H1 (cell line): ENCODE results near the gene FOXC1. TPM values are rescaled to one million over a fixed set of nuclear protein-coding genes. Genes with fewer than 3 reads are reported as not detected.

Experiments used
- CTCF ChIA-PET: fragments of 300-600 bp; sonication (Branson Sonifier 250); formaldehyde crosslinking; loops from one replicate; lab custom pipeline; 2021; ENCODE audit not compliant: partially characterized antibody; lab: Charles Lee
- POLR2A ChIA-PET: fragments of 300-600 bp; sonication (Branson Sonifier 250); formaldehyde crosslinking; loops from one replicate; lab custom pipeline; 2021; ENCODE audit warnings: inconsistent platforms; ENCODE audit not compliant: partially characterized antibody; lab: Charles Lee
- DNase-seq, 2 experiments: peaks; one replicate each; pipeline versions ENCODE4 v3.0.0 to v3.0.0-alpha.2; 2010 to 2022; ENCODE audit warnings: low spot score in 2 of 2, low read depth in 1 of 2, mixed read lengths in 1 of 2
- FAIRE-seq: peaks from 2 replicates; lab custom pipeline; 2011; peaks lifted over from hg19 to GRCh38; lab: Jason Lieb, UNC
- H2AFZ ChIP-seq: 2 replicates; pipeline ENCODE4 v1.8.1; 2012; ENCODE audit warnings: low read length, inconsistent platforms
- H2AK5ac ChIP-seq: 2 replicates; pipeline ENCODE4 v1.6.1; 2013; ENCODE audit warnings: low read depth, low read length
- H2BK120ac ChIP-seq: replicated peaks from 2 replicates; pipeline ENCODE3; 2013; ENCODE audit warnings: low read depth, low read length, inconsistent platforms
- H2BK12ac ChIP-seq: 2 replicates; pipeline ENCODE4 v1.6.1; 2013; ENCODE audit warnings: low read depth, low read length
- H2BK15ac ChIP-seq: 2 replicates; pipeline ENCODE4 v1.6.1; 2013; ENCODE audit warnings: low read length
- H2BK20ac ChIP-seq: 2 replicates; pipeline ENCODE4 v1.6.1; 2013; ENCODE audit warnings: low read length
- H2BK5ac ChIP-seq: 2 replicates; pipeline ENCODE4 v1.6.1; 2013; ENCODE audit warnings: low read depth, low read length
- H3K14ac ChIP-seq: 2 replicates; pipeline ENCODE4 v1.6.1; 2013; ENCODE audit warnings: inconsistent platforms; ENCODE audit not compliant: insufficient read length
- H3K18ac ChIP-seq: 2 replicates; pipeline ENCODE4 v1.6.1; 2013; ENCODE audit warnings: low read length; ENCODE audit errors: extremely low read depth
- H3K23ac ChIP-seq: 2 replicates; pipeline ENCODE4 v1.6.1; 2013; ENCODE audit warnings: inconsistent platforms; ENCODE audit not compliant: insufficient read length
- H3K23me2 ChIP-seq: 2 replicates; pipeline ENCODE4 v1.6.1; 2013; ENCODE audit warnings: low read depth, low read length
- H3K27ac ChIP-seq: 2 replicates; pipeline ENCODE4 v1.6.1; 2011; ENCODE audit warnings: low read depth, low read length, inconsistent platforms
- H3K27me3 ChIP-seq, 4 experiments: replicated peaks in 1 of 4; 1 replicate in 1 of 4; 2 replicates in 3 of 4; pipeline versions ENCODE4 v1.6.1 to v1.8.1; 2011 to 2013; ENCODE audit warnings: low read length in 3 of 4, mild to moderate bottlenecking in 3 of 4, inconsistent platforms in 2 of 4, mixed read lengths in 2 of 4, moderate library complexity in 1 of 4; ENCODE audit not compliant: control insufficient read depth in 3 of 4, insufficient read depth in 3 of 4; ENCODE audit errors: extremely low read depth in 1 of 4
- H3K36me3 ChIP-seq, 4 experiments: 2 replicates each; pipeline versions ENCODE4 v1.6.1 to v1.8.1; 2011 to 2013; ENCODE audit warnings: mild to moderate bottlenecking in 4 of 4, low read length in 3 of 4, moderate library complexity in 2 of 4, control low read depth in 1 of 4, inconsistent platforms in 1 of 4; ENCODE audit not compliant: insufficient read depth in 4 of 4, control insufficient read depth in 2 of 4
- H3K4ac ChIP-seq: replicated peaks from 2 replicates; pipeline ENCODE3; 2013; ENCODE audit warnings: low read length, low read depth, mixed read lengths, inconsistent platforms; ENCODE audit not compliant: insufficient read length
- H3K4me1 ChIP-seq, 4 experiments: replicated peaks in 1 of 4; 1 replicate in 1 of 4; 2 replicates in 3 of 4; pipeline versions ENCODE4 v1.6.1 to v1.8.1; 2011 to 2013; ENCODE audit warnings: low read length in 3 of 4, inconsistent platforms in 2 of 4, mixed read lengths in 1 of 4; ENCODE audit not compliant: insufficient read depth in 4 of 4, control insufficient read depth in 3 of 4
- H3K4me2 ChIP-seq, 2 experiments: 2 replicates each; pipeline versions ENCODE4 v1.6.1 to v1.8.1; 2011 to 2013; ENCODE audit warnings: low read depth in 2 of 2, low read length in 2 of 2, control low read depth in 1 of 2, inconsistent platforms in 1 of 2, mild to moderate bottlenecking in 1 of 2; ENCODE audit not compliant: insufficient read depth in 1 of 2
- H3K4me3 ChIP-seq, 4 experiments: fragments of 200-600, 300-600 bp in 1 of 4; sonication (generic), shearing (Covaris generic), sonication (Bioruptor Twin) in 1 of 4; 2 replicates each; pipeline versions ENCODE4 v1.5.1 to v1.8.1; 2011 to 2016; ENCODE audit warnings: low read length in 4 of 4, low read depth in 3 of 4, control low read depth in 2 of 4, inconsistent platforms in 2 of 4, mild to moderate bottlenecking in 2 of 4, mixed read lengths in 1 of 4, moderate library complexity in 1 of 4; ENCODE audit not compliant: insufficient read depth in 2 of 4; ENCODE audit errors: extremely low read depth in 1 of 4
- H3K56ac ChIP-seq: replicated peaks from 2 replicates; pipeline ENCODE3; 2013; ENCODE audit warnings: low read depth, mild to moderate bottlenecking, mixed read lengths, low read length, inconsistent platforms; ENCODE audit not compliant: insufficient read length
- H3K79me1 ChIP-seq: 2 replicates; pipeline ENCODE4 v1.6.1; 2013; ENCODE audit warnings: low read depth, low read length, control low read depth
- H3K79me2 ChIP-seq, 2 experiments: 2 replicates each; pipeline versions ENCODE4 v1.6.1 to v1.8.1; 2012 to 2013; ENCODE audit warnings: low read length in 2 of 2, mild to moderate bottlenecking in 2 of 2, inconsistent platforms in 1 of 2; ENCODE audit not compliant: insufficient read depth in 2 of 2, control insufficient read depth in 1 of 2
- H3K9ac ChIP-seq, 4 experiments: replicated peaks in 1 of 4; 1 replicate in 1 of 4; 2 replicates in 3 of 4; pipeline versions ENCODE4 v1.6.1 to v1.8.1; 2011 to 2013; ENCODE audit warnings: low read depth in 3 of 4, low read length in 3 of 4, control low read depth in 2 of 4, mild to moderate bottlenecking in 2 of 4, moderate library complexity in 2 of 4, inconsistent platforms in 1 of 4; ENCODE audit errors: extremely low read depth in 1 of 4
- H3K9me3 ChIP-seq, 2 experiments: 2 replicates each; pipeline versions ENCODE4 v1.6.1 to v1.8.1; 2012 to 2013; ENCODE audit warnings: mild to moderate bottlenecking in 2 of 2, moderate library complexity in 2 of 2, control low read depth in 1 of 2, inconsistent platforms in 1 of 2, low read depth in 1 of 2, low read length in 1 of 2, mixed read lengths in 1 of 2; ENCODE audit not compliant: insufficient read depth in 2 of 2
- H4K20me1 ChIP-seq, 2 experiments: replicated peaks in 1 of 2; 2 replicates each; pipeline versions ENCODE3 to v1.8.1; 2011 to 2013; ENCODE audit warnings: inconsistent platforms in 2 of 2, low read length in 2 of 2, mild to moderate bottlenecking in 1 of 2; ENCODE audit not compliant: insufficient read depth in 2 of 2, control insufficient read depth in 1 of 2
- H4K5ac ChIP-seq: 2 replicates; pipeline ENCODE4 v1.6.1; 2013; ENCODE audit warnings: low read length, low read depth, mixed read lengths, inconsistent platforms; ENCODE audit not compliant: insufficient read length
- H4K8ac ChIP-seq: 2 replicates; pipeline ENCODE4 v1.8.0; 2013; ENCODE audit warnings: mild to moderate bottlenecking, moderate library complexity, low read length, inconsistent platforms; ENCODE audit not compliant: insufficient read depth; ENCODE audit errors: extremely low read depth
- H4K91ac ChIP-seq: replicated peaks from 2 replicates; pipeline ENCODE3; 2013; ENCODE audit warnings: low read length, mixed read lengths, inconsistent platforms; ENCODE audit not compliant: insufficient read length
- TCF12 ChIP-seq: IDR thresholded peaks from 2 replicates; pipeline ENCODE4 v1.6.1; 2011; ENCODE audit warnings: low read depth, mild to moderate bottlenecking, low read length
- WGBS, 2 experiments: shearing (Covaris generic) in 1 of 2; methylation state at CpG; one replicate each; pipeline versions ENCODE4 v1.1.6 to v1.1.7; 2013 to 2015; ENCODE audit warnings: low lambda C conversion rate in 2 of 2, mixed read lengths in 2 of 2, inconsistent platforms in 1 of 2, low coverage in 1 of 2, missing lambda C conversion rate in 1 of 2; ENCODE audit not compliant: insufficient replicate concordance in 2 of 2, insufficient coverage in 1 of 2, insufficient read length in 1 of 2; ENCODE audit errors: extremely low coverage in 1 of 2, missing lambda C conversion rate in 1 of 2; 5-methylcytosine and 5-hydroxymethylcytosine counted together
- polyA plus RNA-seq, 7 experiments: library from polyadenylated mRNA; depleted of rRNA in 3 of 7; stranded (reverse) in 5 of 7; unstranded in 2 of 7; fragments of >200 nt in 5 of 7; fragments of 200-250 nt in 2 of 7; gene quantifications; 1 replicate in 5 of 7; 2 replicates in 1 of 7; 4 replicates in 1 of 7; pipeline versions ENCODE4 v1.2.1 to v1.2.3, GENCODE V29; 2011 to 2013; ENCODE audit warnings: missing spikeins in 2 of 7, mixed read lengths in 2 of 7
- total RNA-seq: library from RNA; stranded (reverse); fragmentation: NEBNext Ultra II Directional; extraction: Animal tissue kit (Norgen Biotek cat#: 25700); gene quantifications from 2 replicates; pipeline ENCODE4 v1.2.1, GENCODE V29; 2021

The FOXC1 gene
- total and polyA plus RNA-seq, 2 of the 8 experiments (the other 6 are each of a cell fraction or from before 2014, with no cell fraction given), result 0.22 TPM; not detected in 1

GRCh38 chr6:1572892-1573291 lies 36.8 kb upstream of the FOXC1 start:
- WGBS, 2 experiments, result 79% methylated on average over 1 of the region's 1 CpG; no CpG with 5 or more reads in 1 of the 2 experiments
- ChIA-PET POLR2A (no interaction called here), CTCF (interaction anchor here (0.6 to 4.3 kb wide), 11 partner anchors 11 to 875 kb away, joined by 3 to 20 read pairs (median 4); no protein-coding TSS in a partner anchor)
- Histone ChIP-seq H3K4ac (no peak overlapping the region), H2BK120ac (no peak overlapping the region), H3K4me3 (no peak overlapping the region), H3K23me2 (no peaks in the 10 kb centered on the region), H2BK12ac (no peak overlapping the region), H3K56ac (no peak overlapping the region), H3K23ac (no peak overlapping the region), H4K8ac (no peak overlapping the region), H2BK15ac (no peak overlapping the region), H3K14ac (no peak overlapping the region), H4K20me1 (no peaks in the 10 kb centered on the region), H2AK5ac (no peak overlapping the region), H3K27ac (no peak overlapping the region), H3K18ac (no peak overlapping the region), H3K9ac (no peak overlapping the region), H2AFZ (no peak overlapping the region), H3K9me3 (no peaks in the 10 kb centered on the region), H3K36me3 (no peaks in the 10 kb centered on the region), H4K91ac (no peak overlapping the region), H2BK5ac (no peak overlapping the region), H3K27me3 (peaks cover 0 to 3% (median 0%) of the 10 kb centered on the region in 4 experiments; a peak in 1 of 7 replicates), H3K79me1 (no peaks in the 10 kb centered on the region), H3K4me1 (peaks cover 0 to 8% (median 4%) of the 10 kb centered on the region in 4 experiments; a peak in 4 of 7 replicates), H4K5ac (no peak overlapping the region), H3K4me2 (no peak overlapping the region), H3K79me2 (no peaks in the 10 kb centered on the region), H2BK20ac (no peak overlapping the region)
- DNase-seq (peak in 1 of 2 experiments; percentile 2), FAIRE-seq (no peak)
- no peak for TF ChIP-seq TCF12
